GM12875 (cell line): ENCODE results near the gene NFIX.

Source experiments
- H3K4me3 ChIP-seq: one replicate; pipeline ENCODE4 v1.5.1; 2011; ENCODE audit warnings: low read depth, low read length, control low read depth
- CTCF ChIP-seq: IDR thresholded peaks from 2 replicates; pipeline ENCODE4 v1.5.1; 2011; ENCODE audit warnings: low read depth, mild to moderate bottlenecking, control low read depth, inconsistent platforms, low read length, moderate library complexity, borderline replicate concordance; ENCODE audit not compliant: insufficient read depth

The NFIX gene

GRCh38 chr19:13037731-13038130 is 42.5 kb downstream of the NFIX start:
- no peak overlapping the region for H3K4me3 ChIP-seq
- no peak for TF ChIP-seq CTCF

GRCh38 chr19:13038306-13039210 is 43.3 kb downstream of the NFIX start:
- no peak overlapping the region for H3K4me3 ChIP-seq
- no peak for TF ChIP-seq CTCF

- no peak for TF ChIP-seq CTCF
- H3K4me3 ChIP-seq: no peak overlapping the region
Measured at GRCh38 chr19:13039211-13039789, 44.0 kb downstream of the NFIX start.

GRCh38 chr19:13040232-13040947 is 45.1 kb downstream of the NFIX start:
- no peak for TF ChIP-seq CTCF
- H3K4me3 ChIP-seq: no peak overlapping the region

- H3K4me3 ChIP-seq: no peak overlapping the region
- no peak for TF ChIP-seq CTCF
Measured at GRCh38 chr19:13040948-13041292, 45.6 kb downstream of the NFIX start.

GRCh38 chr19:13042443-13043130 is 47.3 kb downstream of the NFIX start:
- no peak for TF ChIP-seq CTCF

More at GRCh38 chr19:13042443-13043130, 47.3 kb downstream of the NFIX start:
- no peak overlapping the region for H3K4me3 ChIP-seq
